ENCODE data around the gene TEX52. TPM values are rescaled to one million over a fixed set of nuclear protein-coding genes. Genes with fewer than 3 reads are reported as not detected.

The TEX52 gene
- total RNA-seq, 1 donor from 2014 or later = not detected

DNA sequence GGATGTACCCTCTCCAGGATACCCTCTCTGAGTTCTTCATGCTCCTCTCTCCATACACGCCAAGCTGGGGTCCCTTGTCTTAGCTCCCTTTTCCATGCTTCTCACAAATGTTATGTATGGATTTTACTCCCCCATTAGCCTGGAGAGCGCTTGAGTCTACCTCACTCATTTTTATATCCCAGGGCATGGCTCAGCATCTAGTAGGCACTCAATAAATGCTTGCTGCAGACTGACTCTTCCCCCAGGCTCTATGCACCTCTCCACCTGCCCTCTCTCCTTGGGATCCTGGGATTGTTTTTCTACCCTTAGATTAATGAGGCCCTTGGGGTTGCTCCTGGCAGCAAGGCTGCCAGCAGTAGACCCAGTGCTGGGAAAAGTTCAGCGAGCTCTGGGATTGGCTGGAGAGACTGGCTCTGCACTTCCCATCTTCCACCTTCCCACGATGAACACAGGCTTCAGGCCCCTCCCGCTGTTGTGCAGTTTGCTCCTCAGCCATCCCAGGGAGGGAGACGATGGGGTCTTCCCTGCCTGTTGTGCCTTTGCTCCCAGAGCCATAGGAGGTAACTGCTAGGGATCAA, 24.2 kb downstream of the TEX52 start:
- no peak for DNase-seq (ENCODE audit: low spot score)

DNA sequence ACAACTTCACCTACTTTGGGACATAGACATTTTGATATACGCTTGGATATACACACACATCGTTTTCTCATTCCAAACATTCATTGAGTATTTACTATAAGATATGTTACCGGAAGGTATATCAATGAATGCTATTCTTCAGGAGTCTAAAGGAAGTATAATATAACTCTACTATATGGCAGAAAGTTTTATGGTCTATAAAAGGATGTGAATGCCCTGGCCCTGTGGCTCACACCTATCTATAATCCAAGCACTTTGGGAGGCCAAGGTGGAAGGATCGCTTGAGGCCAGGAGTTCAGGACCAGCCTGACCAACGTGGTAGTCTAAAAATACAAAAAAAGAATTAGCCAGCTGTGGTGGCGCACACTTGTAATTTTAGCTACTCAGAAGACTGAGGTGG, 27.6 kb downstream of the TEX52 start:
- no peak for DNase-seq (ENCODE audit: low spot score)

GRCh38 chr12:2826721-2827515, 29.9 kb downstream of the TEX52 start:
- no peak for DNase-seq (ENCODE audit: low spot score)

DNA sequence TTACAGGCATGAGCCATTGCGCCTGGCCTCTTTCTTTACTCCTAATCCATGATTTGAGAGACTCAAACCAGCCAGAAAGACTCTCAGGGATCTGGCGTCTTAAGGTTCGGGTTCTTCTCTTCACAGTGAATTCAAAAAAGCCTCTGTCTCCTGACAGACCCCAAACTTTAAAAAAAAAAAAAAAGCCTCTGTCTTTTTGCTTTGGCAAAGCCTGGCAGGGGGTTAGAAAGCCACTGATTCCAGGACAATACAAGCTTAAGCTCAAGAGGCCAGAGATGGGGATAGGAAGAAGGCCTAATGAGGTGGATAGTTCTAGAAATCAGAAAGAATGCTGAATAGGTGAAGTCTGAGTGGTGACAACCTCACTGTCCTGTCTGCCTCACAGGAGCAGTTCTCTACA, 30.8 kb downstream of the TEX52 start:
- no peak for DNase-seq (ENCODE audit: low spot score)

DNA sequence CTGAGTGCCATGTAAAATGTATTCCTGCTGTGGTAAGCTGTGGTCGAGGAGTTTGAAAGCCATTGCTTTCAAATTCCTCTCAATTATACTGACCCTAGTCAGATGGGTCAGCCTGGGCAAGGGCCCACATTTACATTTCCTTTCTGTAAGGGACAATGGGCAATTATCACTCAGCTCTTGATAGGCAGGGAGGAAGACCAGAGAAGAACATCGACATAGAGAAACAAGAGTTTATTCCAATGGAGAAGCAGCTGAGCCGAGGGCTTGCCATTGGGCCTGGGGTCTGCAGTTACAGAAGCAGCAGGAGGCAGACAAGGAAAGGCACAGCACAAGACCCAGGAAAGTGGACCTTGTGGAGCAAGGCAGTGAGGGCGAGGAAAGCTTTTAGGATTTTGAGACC, 31.7 kb downstream of the TEX52 start:
- DNase-seq (ENCODE audit: low spot score) = no peak

GRCh38 chr12:2824541-2824940, 32.3 kb downstream of the TEX52 start:
- no peak for DNase-seq (ENCODE audit: low spot score)

DNA sequence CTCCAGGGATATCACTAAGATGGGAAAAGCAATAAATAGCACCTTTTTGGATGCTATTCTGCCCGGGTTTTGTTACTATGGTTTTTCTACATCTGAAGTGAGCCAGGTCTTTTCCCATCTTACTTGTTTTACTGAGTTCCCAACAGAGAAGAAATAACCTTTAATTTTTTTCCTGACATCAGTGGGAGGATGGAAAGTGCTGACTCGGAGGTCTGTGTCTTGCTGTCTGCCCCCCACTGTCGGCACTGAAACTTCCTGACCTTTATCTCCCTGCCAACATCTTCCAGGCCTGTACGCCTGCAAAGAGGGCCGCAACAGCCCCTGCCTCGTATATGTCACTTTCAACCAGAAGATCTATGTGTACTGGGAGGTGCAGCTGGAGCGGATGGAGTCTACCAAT, 33.4 kb downstream of the TEX52 start:
- DNase-seq (ENCODE audit: low spot score) = no peak

DNA sequence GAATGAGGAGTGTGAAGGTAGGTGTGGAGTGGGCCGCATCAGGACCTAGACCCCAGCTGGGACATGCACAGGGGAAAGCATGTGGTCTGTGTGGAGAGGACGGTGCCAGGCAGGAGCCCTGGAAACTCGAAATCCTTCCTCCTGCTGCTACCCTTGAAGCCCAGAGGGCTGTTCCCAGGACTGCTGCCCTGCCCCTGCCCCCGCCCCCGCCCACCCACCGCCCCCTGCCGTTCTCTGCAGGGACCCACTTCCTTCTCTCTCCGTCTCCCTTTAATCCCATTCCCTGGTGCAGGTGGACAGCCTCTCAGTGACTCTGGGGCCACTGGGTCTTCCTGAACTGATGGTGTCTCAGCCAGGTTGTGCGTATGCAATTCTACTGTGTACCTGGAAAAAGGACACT, 36.4 kb downstream of the TEX52 start:
- no peak for DNase-seq (ENCODE audit: low spot score)

DNA sequence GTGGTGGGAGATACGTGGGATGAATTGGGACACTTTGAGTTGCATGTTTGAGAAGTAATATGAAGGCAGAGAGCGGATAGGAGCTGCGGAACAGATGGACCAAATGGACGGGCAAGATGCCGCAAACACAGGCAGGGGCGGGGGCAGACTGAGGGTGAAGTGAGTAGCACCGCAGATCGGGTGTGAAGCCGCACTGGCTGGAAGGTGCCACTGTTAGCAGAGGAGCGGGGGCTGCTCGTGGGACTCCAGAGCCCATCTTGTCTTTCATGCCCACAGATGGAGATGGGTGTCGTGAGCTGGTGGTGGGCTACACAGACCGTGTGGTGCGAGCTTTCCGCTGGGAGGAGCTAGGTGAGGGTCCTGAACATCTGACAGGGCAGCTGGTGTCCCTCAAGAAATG, 37.0 kb downstream of the TEX52 start:
- no peak for DNase-seq (ENCODE audit: low spot score)

DNA sequence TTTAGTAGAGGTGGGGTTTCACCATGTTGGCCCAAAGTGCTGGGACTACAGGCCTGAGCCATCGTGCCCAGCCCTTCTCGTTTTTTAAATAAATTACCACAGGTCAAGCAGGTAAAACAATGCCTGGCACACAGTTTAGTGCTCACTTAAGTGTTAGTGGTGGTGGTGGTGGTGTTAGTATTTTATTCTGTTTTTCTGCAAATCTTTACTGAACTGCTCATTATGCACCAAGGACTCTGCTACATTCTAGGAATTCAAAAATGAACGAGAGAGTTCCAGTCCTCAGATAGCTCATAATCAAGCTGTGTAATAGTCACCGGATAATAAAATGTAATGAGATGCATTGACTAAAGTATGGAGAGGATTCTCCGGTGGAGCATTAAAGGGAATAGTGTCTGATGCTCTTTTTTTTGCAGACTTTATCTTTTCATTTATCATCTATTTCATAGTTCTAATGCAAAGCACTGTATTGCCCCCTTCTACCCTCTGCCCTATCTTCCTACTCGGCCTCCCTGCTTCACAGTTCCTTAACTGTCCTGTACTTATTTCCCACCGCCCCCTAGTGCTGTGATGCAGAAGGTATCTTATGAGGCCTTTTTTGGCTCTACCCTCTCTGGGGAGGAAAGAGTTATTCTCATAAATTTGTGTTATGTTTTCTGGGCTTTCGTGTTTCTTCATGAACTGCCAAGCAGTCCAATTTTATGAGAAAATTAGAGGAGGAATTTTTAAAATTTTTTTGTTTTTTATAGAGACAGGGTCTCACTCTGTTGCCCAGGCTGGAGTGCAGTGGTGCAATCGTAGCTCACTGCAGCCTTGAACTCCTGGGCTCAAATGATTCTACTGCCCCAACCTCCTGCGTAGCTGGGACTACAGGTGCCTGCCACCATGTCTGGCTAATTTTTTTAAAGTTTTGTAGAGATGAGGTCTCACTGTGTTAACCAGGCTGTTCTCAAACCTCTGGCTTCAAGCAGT, 43.3 kb downstream of the TEX52 start:
- DNase-seq (ENCODE audit: low spot score) = no peak

GRCh38 chr12:2812290-2813213, 44.3 kb downstream of the TEX52 start, which contains the start of gene ITFG2:
ITFG2 (plus strand) TSS chr12:2812668; CDS start chr12:2812761, 93 bp downstream.
- DNase-seq (ENCODE audit: low spot score) = peak; percentile 98

GRCh38 chr12:2811801-2812200, 45.0 kb downstream of the TEX52 start:
- DNase-seq (ENCODE audit: low spot score) = no peak

GRCh38 chr12:2806700-2807099, 50.1 kb downstream of the TEX52 start:
- DNase-seq (ENCODE audit: low spot score) = no peak

DNA sequence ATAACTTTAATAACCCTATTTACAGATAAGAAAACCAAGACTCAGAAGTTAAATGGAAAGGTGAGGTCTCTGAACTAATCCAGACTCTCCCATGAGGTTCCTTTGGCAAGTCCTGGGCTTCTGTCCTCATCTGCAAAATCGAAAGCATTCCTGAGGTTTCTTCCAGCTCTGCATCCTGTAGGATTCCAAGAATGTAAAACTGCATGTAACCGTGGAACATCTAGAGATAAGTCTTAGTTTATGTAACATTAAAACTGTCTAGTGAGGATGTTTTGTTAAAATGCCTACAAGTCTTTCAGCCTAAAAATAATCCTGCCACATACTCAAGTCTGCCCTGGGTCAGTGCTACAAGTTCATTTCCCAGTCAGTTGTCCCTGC, 51.7 kb downstream of the TEX52 start:
- no peak for DNase-seq (ENCODE audit: low spot score)

DNA sequence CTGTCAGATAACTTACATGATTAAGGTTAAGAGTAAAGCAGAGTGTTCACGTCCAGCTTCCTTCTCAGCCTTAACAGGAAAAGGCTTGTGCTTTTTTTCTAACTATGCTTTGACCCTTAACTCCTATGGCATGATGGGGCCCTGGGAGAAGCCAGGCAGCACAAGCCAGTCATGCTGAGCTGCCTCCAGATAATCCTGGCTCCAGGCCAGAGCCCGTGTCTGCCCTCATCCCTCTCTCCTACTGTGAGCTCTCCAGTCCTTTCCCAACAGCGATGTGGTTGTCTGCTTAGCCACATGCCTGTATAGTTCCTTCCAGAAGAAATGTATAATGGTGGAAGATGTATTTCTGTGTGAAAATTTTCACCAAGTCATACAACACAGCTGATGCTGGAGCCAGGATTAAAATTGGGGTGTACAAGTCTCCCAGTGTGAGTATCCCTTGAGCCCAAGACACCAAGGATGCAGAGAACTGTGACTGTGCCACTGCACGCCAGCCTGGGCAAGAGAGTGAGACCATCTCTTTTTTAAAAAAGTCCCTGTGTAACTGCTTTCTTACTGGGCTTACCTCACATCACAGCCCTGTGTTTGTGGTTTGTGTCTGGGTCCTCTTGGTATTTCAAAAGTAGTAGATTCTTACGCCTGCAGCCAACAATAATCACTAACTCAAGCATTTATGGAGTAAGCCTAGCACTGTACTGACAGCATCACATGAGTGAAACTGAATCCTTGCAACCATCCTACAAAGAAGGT, 52.3 kb downstream of the TEX52 start:
- DNase-seq (ENCODE audit: low spot score) = peak; percentile 60

GRCh38 chr12:2803635-2804392, 53.0 kb downstream of the TEX52 start:
- DNase-seq (ENCODE audit: low spot score) = no peak

GRCh38 chr12:2801044-2801783, 55.6 kb downstream of the TEX52 start:
- DNase-seq (ENCODE audit: low spot score) = no peak

GRCh38 chr12:2800046-2800570, 56.7 kb downstream of the TEX52 start:
- no peak for DNase-seq (ENCODE audit: low spot score)
